HG03558 (cell line): ENCODE results near the gene OVAAL.
"Not testable (repeated sequence)": the region's sequence is repeated elsewhere in the genome, so short reads cannot be mapped to it uniquely, and the experiment has no call there.

Experiments
- ATAC-seq: cut with Tn5 transposase; IDR thresholded peaks from one replicate; pipeline ENCODE4 v1.9.1; 2021; ENCODE audit warnings: moderate number of reproducible peaks; ENCODE audit not compliant: unreplicated experiment; ENCODE audit errors: extremely low read depth

Gene OVAAL

GRCh38 chr1:180539136-180539535 is 19.6 kb upstream of the OVAAL start:
- ATAC-seq: no peak

GRCh38 chr1:180540697-180541594 is 17.8 kb upstream of the OVAAL start:
- ATAC-seq: no peak

- no peak for ATAC-seq
These were observed 16.5 kb upstream of the OVAAL start for GRCh38 chr1:180542113-180542837.

- ATAC-seq: no peak
These were observed 16.0 kb upstream of the OVAAL start for GRCh38 chr1:180542838-180543145.

GRCh38 chr1:180544050-180544449 is 14.7 kb upstream of the OVAAL start:
- no peak for ATAC-seq

GRCh38 chr1:180545991-180546390 is 12.8 kb upstream of the OVAAL start:
- no peak for ATAC-seq

- no peak for ATAC-seq
These were observed 10.0 kb upstream of the OVAAL start for GRCh38 chr1:180548686-180549317.

- not testable (repeated sequence) for ATAC-seq
These were observed 9.0 kb upstream of the OVAAL start for GRCh38 chr1:180549770-180550169.

GRCh38 chr1:180550241-180550640 is 8.5 kb upstream of the OVAAL start:
- ATAC-seq: no peak

GRCh38 chr1:180551997-180552396 is 6.8 kb upstream of the OVAAL start:
- no peak for ATAC-seq

GRCh38 chr1:180553046-180553445 is 5.7 kb upstream of the OVAAL start:
- ATAC-seq: not testable (repeated sequence)

- no peak for ATAC-seq
These were observed 3.4 kb upstream of the OVAAL start for GRCh38 chr1:180555411-180555810.

- ATAC-seq: no peak
These were observed 1.6 kb downstream of the OVAAL start for GRCh38 chr1:180560200-180560867.

- no peak for ATAC-seq
These were observed 2.3 kb downstream of the OVAAL start for GRCh38 chr1:180560868-180561600.

GRCh38 chr1:180562640-180563025 is 3.9 kb downstream of the OVAAL start:
- ATAC-seq: no peak

GRCh38 chr1:180563026-180563827 is 4.5 kb downstream of the OVAAL start:
- ATAC-seq: no peak

GRCh38 chr1:180565121-180565871 is 6.5 kb downstream of the OVAAL start:
- no peak for ATAC-seq

- ATAC-seq: no peak
These were observed 7.3 kb downstream of the OVAAL start for GRCh38 chr1:180566026-180566425.

GRCh38 chr1:180566495-180566894 is 7.7 kb downstream of the OVAAL start:
- no peak for ATAC-seq
